CD8-positive, alpha-beta memory T cell (primary cell): Measurements from ENCODE around the gene KRT86. TPM values are rescaled to one million over a fixed set of nuclear protein-coding genes. Genes with fewer than 3 reads are reported as not detected.

Source experiments
- CTCF ChIA-PET: fragments of 350-600 bp; sonication (Branson Sonifier 250); formaldehyde crosslinking; loops from one replicate; lab custom pipeline; 2021; ENCODE audit warnings: antibody characterized with exemption; lab: Charles Lee
- POLR2A ChIA-PET: fragments of 350-600 bp; sonication (Branson Sonifier 250); formaldehyde crosslinking; loops from one replicate; lab custom pipeline; 2021; ENCODE audit warnings: antibody characterized with exemption; lab: Charles Lee
- DNase-seq, 5 donors: peaks; one replicate each; pipeline versions ENCODE4 v3.0.0 to v3.0.0-alpha.2; 2020 to 2022; ENCODE audit warnings: mixed read lengths in 1 of 5
- H3K27ac ChIP-seq: one replicate; pipeline ENCODE4 v1.7.0; 2013; ENCODE audit warnings: low read depth, mild to moderate bottlenecking, low read length, moderate library complexity
- H3K27me3 ChIP-seq: 2 replicates; pipeline ENCODE4 v1.7.0; 2013; ENCODE audit warnings: low read length, mild to moderate bottlenecking; ENCODE audit not compliant: insufficient read depth, poor library complexity, severe bottlenecking
- H3K36me3 ChIP-seq: 2 replicates; pipeline ENCODE4 v1.7.0; 2013; ENCODE audit warnings: mild to moderate bottlenecking, low read length, moderate library complexity; ENCODE audit not compliant: insufficient read depth
- H3K4me1 ChIP-seq: 2 replicates; pipeline ENCODE4 v1.7.0; 2013; ENCODE audit warnings: mild to moderate bottlenecking, low read length, moderate library complexity; ENCODE audit not compliant: insufficient read depth
- H3K4me3 ChIP-seq: 2 replicates; pipeline ENCODE4 v1.7.0; 2013; ENCODE audit warnings: mild to moderate bottlenecking, low read length
- H3K9me3 ChIP-seq: 2 replicates; pipeline ENCODE4 v1.7.0; 2013; ENCODE audit warnings: mild to moderate bottlenecking, low read length
- H3K27ac Mint-ChIP-seq, 8 donors: one replicate each; pipeline ENCODE4 v1.8.0; 2020 to 2021; ENCODE audit warnings: mixed read lengths in 8 of 8, mild to moderate bottlenecking in 6 of 8, inconsistent platforms in 3 of 8, moderate library complexity in 3 of 8
- H3K27me3 Mint-ChIP-seq, 2 donors: one replicate each; pipeline ENCODE4 v1.8.0; 2020 to 2021; ENCODE audit warnings: mixed read lengths in 2 of 2, mild to moderate bottlenecking in 1 of 2, moderate library complexity in 1 of 2
- H3K36me3 Mint-ChIP-seq, 3 donors: one replicate each; pipeline ENCODE4 v1.8.0; 2020 to 2021; ENCODE audit warnings: mixed read lengths in 3 of 3, inconsistent platforms in 1 of 3, mild to moderate bottlenecking in 1 of 3
- H3K4me1 Mint-ChIP-seq, 3 donors: one replicate each; pipeline ENCODE4 v1.8.0; 2020 to 2021; ENCODE audit warnings: mixed read lengths in 3 of 3, inconsistent platforms in 1 of 3, mild to moderate bottlenecking in 1 of 3
- H3K4me3 Mint-ChIP-seq, 7 donors: one replicate each; pipeline ENCODE4 v1.8.0; 2020 to 2021; ENCODE audit warnings: mixed read lengths in 7 of 7, mild to moderate bottlenecking in 6 of 7, moderate library complexity in 4 of 7, inconsistent platforms in 2 of 7
- H3K9me3 Mint-ChIP-seq, 5 donors: one replicate each; pipeline ENCODE4 v1.8.0; 2020 to 2022; ENCODE audit warnings: mixed read lengths in 5 of 5, mild to moderate bottlenecking in 3 of 5, moderate library complexity in 2 of 5, inconsistent platforms in 1 of 5
- polyA plus RNA-seq: library from polyadenylated mRNA; unstranded; fragments of 300-500 nt; fragmentation: Illumina TruSeq; gene quantifications from one replicate; pipeline ENCODE4 v1.2.3, GENCODE V29; 2021
- total RNA-seq, 2 experiments: library from RNA; stranded (reverse); gene quantifications; one replicate each; pipeline ENCODE4 v1.2.3, GENCODE V29; 2021

KRT86 gene
- total and polyA plus RNA-seq, 3 experiments from 2014 or later = 0.31 TPM; not detected in 2

DNA sequence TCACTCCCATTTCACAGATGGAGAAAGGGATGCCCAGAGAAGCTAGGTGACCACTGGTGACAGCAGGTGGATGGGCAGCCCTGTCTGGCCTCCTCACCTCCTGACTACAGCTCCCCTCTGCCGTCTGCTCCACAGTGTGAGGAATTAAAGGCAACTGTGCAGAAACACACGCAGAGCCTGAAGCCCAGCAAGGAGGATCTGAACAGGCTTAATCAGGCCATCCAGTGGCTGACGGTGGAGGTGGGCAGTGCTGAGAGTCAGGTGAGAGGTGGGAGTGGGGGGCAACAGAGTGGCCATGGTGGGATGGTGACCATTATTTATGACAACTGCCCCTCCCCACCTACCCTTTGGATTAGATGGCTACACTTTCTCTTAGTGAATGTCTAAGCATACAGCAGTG, 1.2 kb downstream of the KRT86 start:
- Mint-ChIP-seq H3K4me1 (peaks cover 6 to 11% (median 10%) of the 10 kb centered on the region in 3 donors), H3K36me3 (no peaks in the 10 kb centered on the region), H3K27me3 (peaks cover 22 to 72% of the 10 kb centered on the region in 2 donors), H3K4me3 (no peak overlapping the region), H3K27ac (no peak overlapping the region), H3K9me3 (no peaks in the 10 kb centered on the region)
- no peaks in the 10 kb centered on the region for H3K36me3 ChIP-seq
- CTCF ChIA-PET = no interaction called here
- no peaks in the 10 kb centered on the region for H3K27me3 ChIP-seq
- H3K9me3 ChIP-seq = no peaks in the 10 kb centered on the region
- no peak overlapping the region for H3K4me3 ChIP-seq
- POLR2A ChIA-PET = no interaction called here
- H3K27ac ChIP-seq = no peak overlapping the region
- no peak for DNase-seq
- H3K4me1 ChIP-seq = peaks cover 6% of the 10 kb centered on the region

- Histone ChIP-seq H3K27ac (no peak overlapping the region), H3K9me3 (no peaks in the 10 kb centered on the region), H3K4me3 (no peak overlapping the region), H3K4me1 (peaks cover 6% of the 10 kb centered on the region), H3K36me3 (no peaks in the 10 kb centered on the region), H3K27me3 (no peaks in the 10 kb centered on the region)
- H3K27me3 Mint-ChIP-seq = peaks cover 22 to 71% of the 10 kb centered on the region in 2 donors
- no peaks in the 10 kb centered on the region for H3K9me3 Mint-ChIP-seq
- no peaks in the 10 kb centered on the region for H3K36me3 Mint-ChIP-seq
- peaks cover 6 to 11% (median 10%) of the 10 kb centered on the region in 3 donors for H3K4me1 Mint-ChIP-seq
- POLR2A ChIA-PET = no interaction called here
- no peak overlapping the region for H3K27ac Mint-ChIP-seq
- no peak for DNase-seq
- no peak overlapping the region for H3K4me3 Mint-ChIP-seq
- CTCF ChIA-PET = interaction anchor here (1.3 to 2.9 kb wide), 2 partner anchors 11 to 52 kb away, joined by 3 to 17 read pairs; no protein-coding TSS in a partner anchor
Observed at GRCh38 chr12:52277486-52278245, 3.2 kb downstream of the KRT86 start.

GRCh38 chr12:52278575-52279421, 4.4 kb downstream of the KRT86 start:
- peaks cover 6 to 11% (median 10%) of the 10 kb centered on the region in 3 donors for H3K4me1 Mint-ChIP-seq
- peaks cover 22 to 63% of the 10 kb centered on the region in 2 donors for H3K27me3 Mint-ChIP-seq
- H3K36me3 Mint-ChIP-seq = no peaks in the 10 kb centered on the region
- ChIA-PET POLR2A (interaction anchor here (0.6 to 1.2 kb wide), 2 partner anchors 164 to 1379 kb away, joined by 3 read pairs; no protein-coding TSS in a partner anchor), CTCF (interaction anchor here (0.6 to 3.2 kb wide), 17 partner anchors 9 to 118 kb away, joined by 3 to 20 read pairs (median 4); partner anchors contain the start of gene KRT85)
- no peaks in the 10 kb centered on the region for H3K27me3 ChIP-seq
- H3K9me3 ChIP-seq = no peaks in the 10 kb centered on the region
- peak; percentile 47 to 71 (median 51) for DNase-seq
- no peaks in the 10 kb centered on the region for H3K36me3 ChIP-seq
- no peak overlapping the region for H3K4me3 ChIP-seq
- H3K27ac ChIP-seq = no peak overlapping the region
- no peaks in the 10 kb centered on the region for H3K9me3 Mint-ChIP-seq
- H3K4me1 ChIP-seq = peaks cover 6% of the 10 kb centered on the region
- H3K27ac Mint-ChIP-seq = peak overlapping the region in 2 of 8 donors; percentile 29 to 55
- H3K4me3 Mint-ChIP-seq = peak overlapping the region in 2 of 7 donors; percentile 24 to 43

DNA sequence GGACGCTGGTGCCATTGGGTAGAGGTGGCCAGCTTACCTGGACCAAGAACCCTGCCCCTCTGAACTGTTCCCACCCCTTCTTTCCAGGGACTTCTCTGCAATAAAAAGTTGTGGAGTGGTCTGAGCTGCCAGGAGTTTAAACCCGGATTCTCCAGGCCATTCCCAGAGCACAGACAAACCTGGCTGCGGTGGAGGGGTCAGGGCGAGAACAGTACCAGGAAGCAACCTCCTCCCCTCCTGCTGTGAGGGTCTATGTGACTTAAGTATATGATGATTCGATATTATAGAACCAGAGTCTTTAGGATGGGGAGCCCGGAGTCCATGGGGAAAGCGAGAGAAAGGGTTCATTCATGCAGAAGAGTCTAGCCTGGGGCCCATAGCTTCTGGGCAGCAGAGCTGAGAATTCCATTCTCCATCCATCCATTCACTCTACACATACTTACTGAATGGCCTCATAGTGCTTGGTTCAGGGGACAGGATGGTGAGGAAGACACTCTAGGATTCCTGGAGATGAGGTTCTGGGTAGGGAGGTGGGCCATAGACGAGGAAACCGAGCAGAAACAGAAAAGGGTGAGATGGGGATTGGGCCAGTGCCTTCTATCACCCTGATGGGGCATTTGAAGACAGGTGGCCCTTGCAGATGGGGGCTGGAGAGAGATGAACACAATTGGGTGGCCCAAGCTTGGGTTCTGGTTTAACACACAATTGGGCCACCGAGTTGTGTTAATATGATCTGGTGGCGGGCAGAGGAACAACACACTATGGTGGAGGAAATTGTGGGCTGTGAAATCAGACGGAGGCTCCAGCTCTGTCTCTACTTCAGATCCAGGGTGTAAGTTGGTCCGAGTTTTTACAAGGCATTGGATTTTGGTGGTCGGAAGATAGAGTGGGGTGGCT, 5.2 kb downstream of the KRT86 start:
- H3K27ac Mint-ChIP-seq = no peak overlapping the region
- H3K27me3 ChIP-seq = no peaks in the 10 kb centered on the region

DNA sequence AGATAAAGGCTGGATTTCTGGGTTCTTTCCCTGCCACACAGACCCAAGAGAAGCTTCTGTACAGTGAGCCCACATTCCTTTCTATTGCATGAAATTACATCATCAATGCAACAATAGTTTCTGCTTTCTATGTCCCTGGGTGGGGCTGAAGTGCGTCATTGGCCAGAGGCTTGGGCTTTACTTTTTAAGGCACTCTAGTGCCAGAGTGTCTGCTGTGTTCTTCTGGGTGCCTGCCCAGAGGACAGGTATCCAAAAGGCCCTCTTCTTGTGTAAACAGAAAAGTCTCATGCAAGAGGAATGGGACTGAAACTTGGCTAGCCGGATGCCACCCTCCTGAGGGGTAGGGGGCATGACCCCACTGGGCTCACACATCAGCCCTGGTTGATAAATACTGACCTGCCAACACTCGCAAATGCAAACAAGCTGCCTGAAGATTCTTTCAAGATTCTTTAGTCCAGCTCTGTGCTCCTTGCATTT, 5.9 kb downstream of the KRT86 start:
- Histone ChIP-seq H3K4me1 (peaks cover 6% of the 10 kb centered on the region), H3K9me3 (no peaks in the 10 kb centered on the region), H3K27me3 (no peaks in the 10 kb centered on the region), H3K36me3 (no peaks in the 10 kb centered on the region), H3K4me3 (no peak overlapping the region), H3K27ac (no peak overlapping the region)
- ChIA-PET POLR2A (no interaction called here), CTCF (interaction anchor here (1.5 to 3.2 kb wide), 3 partner anchors 8 to 13 kb away, joined by 4 to 20 read pairs (median 17); no protein-coding TSS in a partner anchor)
- no peak for DNase-seq
- Mint-ChIP-seq H3K36me3 (no peaks in the 10 kb centered on the region), H3K9me3 (no peaks in the 10 kb centered on the region), H3K27me3 (peaks cover 16 to 52% of the 10 kb centered on the region in 2 donors), H3K27ac (no peak overlapping the region), H3K4me3 (no peak overlapping the region), H3K4me1 (peaks cover 6 to 11% (median 10%) of the 10 kb centered on the region in 3 donors)

More for the DNA sequence above, 5.2 kb downstream of the KRT86 start:
- Histone ChIP-seq H3K4me1 (peaks cover 6% of the 10 kb centered on the region), H3K27ac (no peak overlapping the region), H3K4me3 (no peak overlapping the region), H3K9me3 (no peaks in the 10 kb centered on the region), H3K36me3 (no peaks in the 10 kb centered on the region)
- Mint-ChIP-seq H3K4me1 (peaks cover 6 to 11% (median 10%) of the 10 kb centered on the region in 3 donors), H3K4me3 (peak overlapping the region in 1 of 7 donors; percentile 65), H3K9me3 (no peaks in the 10 kb centered on the region), H3K27me3 (peaks cover 16 to 56% of the 10 kb centered on the region in 2 donors), H3K36me3 (no peaks in the 10 kb centered on the region)
- ChIA-PET POLR2A (interaction anchor here (1.2 kb wide), 1 partner anchor 1380 kb away, joined by 3 read pairs; no protein-coding TSS in a partner anchor), CTCF (interaction anchor here (0.6 to 3.2 kb wide), 17 partner anchors 9 to 119 kb away, joined by 3 to 20 read pairs (median 4); partner anchors contain the start of gene KRT85)
- no peak for DNase-seq

- DNase-seq = no peak
- Histone ChIP-seq H3K9me3 (no peaks in the 10 kb centered on the region), H3K27ac (no peak overlapping the region), H3K27me3 (no peaks in the 10 kb centered on the region), H3K4me3 (no peak overlapping the region), H3K4me1 (peaks cover 6% of the 10 kb centered on the region), H3K36me3 (no peaks in the 10 kb centered on the region)
- H3K9me3 Mint-ChIP-seq = no peaks in the 10 kb centered on the region
- H3K27ac Mint-ChIP-seq = peak overlapping the region in 1 of 8 donors; percentile 10
- H3K27me3 Mint-ChIP-seq = peaks cover 16 to 50% of the 10 kb centered on the region in 2 donors
- ChIA-PET POLR2A (no interaction called here), CTCF (interaction anchor here (3.2 kb wide), 1 partner anchor 11 kb away, joined by 20 read pairs; no protein-coding TSS in a partner anchor)
- no peak overlapping the region for H3K4me3 Mint-ChIP-seq
- H3K4me1 Mint-ChIP-seq = peaks cover 7 to 11% (median 10%) of the 10 kb centered on the region in 3 donors
- no peaks in the 10 kb centered on the region for H3K36me3 Mint-ChIP-seq
Observed at GRCh38 chr12:52280796-52281560, 6.5 kb downstream of the KRT86 start.
